ENCODE measurements around the gene KLHL22.
"Not testable (repeated sequence)": the region's sequence is repeated elsewhere in the genome, so short reads cannot be mapped to it uniquely, and the experiment has no call there.

Gene KLHL22

DNA sequence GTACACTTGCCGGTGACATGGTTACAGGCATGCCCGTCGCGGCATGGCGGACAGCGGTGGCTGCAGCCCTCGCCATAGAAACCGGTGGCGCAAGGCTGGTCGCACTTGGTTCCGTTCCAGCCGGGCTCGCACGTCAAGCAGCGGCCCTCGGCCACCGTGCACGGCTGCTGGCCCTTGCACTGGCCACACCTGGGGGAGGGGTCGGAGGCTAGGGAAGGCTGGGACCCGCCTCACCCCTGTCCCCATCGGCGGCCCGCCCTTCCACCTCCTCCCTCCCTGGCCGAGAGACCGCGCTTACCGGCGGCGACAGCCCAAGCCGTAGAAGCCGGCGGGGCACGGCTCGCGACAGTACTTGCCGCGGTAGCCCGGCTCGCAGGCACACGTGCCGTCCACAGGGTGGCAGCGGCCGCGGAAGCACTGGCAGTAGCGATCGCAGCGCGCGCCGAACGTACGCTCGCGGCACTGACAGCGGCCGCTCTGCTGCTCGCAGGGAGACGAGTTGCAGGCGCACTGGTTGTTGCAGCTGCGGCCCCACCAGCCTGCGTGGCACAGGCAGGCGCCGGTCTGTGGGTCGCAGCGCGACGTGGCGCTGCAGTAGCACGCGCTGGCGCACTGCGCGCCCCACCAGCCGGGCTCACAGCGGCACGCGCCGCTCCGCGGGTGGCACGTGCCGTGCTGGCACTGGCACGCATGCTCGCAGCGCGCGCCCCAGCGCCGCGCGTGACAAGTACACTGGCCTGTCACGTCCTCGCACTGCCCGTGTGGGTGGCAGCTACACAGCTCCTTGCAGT, 64.7 kb downstream of the KLHL22 start:
- DNase-seq, result peak; percentile 33 to 64

DNA sequence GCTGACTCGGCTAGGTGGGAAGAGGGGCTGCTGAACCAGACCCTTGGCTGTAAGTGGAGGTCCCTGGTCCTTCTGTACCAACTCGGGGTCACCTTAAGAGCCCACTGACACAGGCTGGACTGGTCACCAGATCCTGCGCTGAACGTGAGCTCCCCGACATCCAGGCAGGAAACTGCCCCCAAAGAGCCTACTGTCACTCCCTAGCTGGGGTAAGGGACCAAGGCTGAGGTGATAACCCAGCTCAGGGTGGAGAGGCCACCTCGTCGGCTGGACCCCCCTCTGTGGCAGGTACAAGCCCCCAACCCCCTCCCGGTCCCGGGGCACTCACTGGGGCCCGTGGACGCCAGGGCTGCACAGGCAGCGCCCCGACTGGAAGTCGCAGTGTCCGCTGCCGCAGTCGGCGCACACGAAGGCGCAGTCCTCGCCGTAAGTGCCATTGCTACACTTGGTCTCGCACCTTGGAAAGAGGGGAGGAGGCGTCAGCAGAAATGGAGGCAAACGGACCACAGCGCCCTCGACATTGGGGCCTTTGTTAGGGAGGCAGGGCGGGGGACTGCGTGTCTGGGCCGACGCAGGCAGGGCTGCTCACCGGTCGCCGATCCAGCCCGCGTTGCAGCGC, 65.4 kb downstream of the KLHL22 start:
- no peak for DNase-seq

DNA sequence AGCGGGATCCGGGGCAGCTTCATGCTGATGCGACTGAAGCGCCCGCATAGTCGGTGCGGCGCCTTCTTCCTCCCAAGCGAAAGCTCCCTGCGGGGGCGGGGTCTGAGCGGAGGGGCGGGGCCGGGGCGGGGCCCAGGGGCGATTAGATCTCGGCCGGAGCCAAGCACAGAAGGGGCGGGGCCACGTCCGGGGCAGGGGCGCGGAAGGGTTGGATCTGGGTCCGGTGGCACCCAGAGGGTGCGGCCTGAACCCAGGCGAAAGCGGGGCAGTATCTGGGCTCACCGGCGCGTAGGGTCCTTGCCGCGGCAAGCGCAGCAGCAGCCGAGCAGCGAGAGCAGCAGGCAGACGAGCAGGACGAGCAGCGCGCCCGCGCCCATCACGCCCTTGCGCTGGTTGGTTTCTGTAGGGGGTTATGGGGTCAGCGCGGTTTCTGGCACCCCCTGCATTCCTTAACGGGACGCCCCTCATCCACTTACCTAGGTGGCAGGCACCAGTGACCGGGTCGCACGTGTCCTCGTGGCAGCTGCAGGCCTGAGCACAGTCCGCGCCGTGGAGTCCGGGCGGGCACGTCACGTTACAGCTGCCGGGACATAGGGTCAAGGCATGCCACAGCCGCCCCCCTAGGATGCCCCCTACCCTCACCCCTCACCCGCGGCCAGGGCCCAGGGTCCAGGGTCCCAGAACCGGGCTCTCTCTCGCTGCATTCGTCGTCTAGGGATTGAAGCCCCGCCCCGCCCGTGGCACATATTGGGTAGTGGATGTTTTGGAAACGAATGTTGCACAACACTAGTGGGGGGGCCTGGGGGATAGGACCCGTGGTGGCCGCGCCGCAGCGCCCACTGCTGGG, 66.1 kb downstream of the KLHL22 start:
- no peak for DNase-seq

DNA sequence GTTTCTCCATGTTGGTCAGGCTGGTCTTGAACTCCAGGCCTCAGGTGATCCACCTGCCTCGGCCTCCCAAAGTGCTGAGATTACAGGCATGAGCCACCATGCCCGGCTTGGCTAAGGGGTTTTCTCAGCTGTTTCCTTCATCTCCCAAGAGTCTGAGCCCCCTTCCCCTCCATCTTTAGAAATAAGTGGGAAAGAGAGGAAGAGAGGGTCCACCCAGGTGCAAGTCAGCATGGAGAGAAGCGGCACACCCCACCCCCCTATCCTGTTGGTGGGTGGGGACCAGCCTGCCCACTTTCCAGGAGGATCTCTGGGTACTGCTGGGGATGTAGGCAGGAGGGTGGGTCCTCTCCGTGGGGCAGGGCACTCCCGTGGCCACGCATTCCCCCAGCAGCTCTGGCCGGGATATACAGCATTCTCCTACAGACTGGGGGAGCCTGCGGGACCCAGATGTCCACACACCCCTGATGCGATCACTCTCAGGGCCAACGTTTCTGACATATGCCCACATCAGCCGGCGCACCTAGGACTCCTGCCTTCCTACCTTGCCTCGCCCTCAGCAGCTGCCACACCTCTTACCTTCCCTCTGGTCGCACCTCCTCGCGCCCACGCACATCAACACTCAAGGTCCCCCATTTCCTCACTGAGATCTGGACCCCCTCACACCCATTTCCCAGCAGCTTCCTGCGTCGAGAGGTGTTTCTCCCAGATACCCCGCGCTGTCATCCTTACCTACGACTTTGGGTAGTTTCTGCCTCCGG, 66.9 kb downstream of the KLHL22 start:
- no peak for DNase-seq

DNA sequence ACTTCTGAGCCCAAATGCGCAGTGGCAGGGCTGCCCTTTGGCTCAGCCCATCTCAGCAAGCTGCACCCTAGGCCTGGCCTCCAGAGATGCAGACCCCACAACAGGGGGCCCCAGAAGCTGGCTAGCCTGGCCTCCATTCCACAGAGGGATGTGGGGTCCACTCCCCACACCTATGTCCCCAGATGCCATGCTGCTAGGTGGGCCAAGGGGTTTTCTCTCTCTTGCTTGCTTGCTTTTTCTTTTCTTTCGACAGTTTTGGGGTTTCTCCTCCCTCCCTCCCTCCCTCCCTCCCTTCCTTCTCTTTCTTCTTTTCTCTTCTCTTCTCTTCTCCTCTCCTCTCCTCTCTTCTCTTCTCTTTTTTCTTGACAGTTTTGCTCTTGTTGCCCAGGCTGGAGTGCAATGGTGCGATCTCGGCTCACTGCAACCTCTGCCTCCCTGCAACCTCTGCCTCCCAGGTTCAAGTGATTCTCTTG, 67.6 kb downstream of the KLHL22 start:
- no peak for DNase-seq

DNA sequence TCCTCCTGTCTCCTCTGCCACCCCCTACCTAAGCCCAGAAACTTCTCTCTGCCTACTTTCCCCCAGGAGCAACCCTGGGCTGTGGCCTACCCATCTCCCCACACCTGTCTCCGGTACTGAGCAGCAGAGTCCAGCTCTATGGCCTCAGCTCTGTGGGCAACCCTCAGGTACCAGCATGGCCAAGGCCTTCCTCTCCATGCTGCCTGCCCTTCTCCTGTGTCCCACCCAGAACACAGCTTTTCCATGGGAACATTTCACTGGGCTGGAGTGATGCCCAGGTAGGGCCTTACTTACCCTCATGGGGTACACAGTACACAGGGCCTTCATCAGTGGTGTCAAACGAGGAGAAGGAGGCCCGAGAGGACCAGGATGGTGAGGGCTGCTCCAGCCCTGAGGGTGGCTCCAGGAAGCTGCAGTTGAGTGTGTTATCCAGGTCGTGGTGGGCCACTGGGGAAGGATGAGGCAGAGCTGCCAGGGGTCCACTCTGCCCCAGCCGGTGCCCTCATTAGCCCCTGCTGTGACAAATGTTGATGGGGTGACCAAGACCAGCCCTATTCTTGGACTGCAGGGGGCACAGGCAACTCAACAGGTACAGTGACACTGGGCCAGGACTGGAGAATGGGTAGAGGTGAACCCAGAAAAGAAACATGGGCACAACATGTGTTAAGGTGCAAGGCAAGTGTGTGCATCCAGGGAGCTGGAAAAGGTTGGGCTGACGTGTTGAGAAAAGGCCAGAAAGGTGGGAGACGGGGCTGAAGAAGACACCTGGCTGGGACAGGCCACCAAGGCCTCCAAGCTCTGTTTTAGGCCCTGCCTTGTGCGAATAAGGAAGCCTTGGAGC, 68.3 kb downstream of the KLHL22 start:
- DNase-seq, result no peak

DNA sequence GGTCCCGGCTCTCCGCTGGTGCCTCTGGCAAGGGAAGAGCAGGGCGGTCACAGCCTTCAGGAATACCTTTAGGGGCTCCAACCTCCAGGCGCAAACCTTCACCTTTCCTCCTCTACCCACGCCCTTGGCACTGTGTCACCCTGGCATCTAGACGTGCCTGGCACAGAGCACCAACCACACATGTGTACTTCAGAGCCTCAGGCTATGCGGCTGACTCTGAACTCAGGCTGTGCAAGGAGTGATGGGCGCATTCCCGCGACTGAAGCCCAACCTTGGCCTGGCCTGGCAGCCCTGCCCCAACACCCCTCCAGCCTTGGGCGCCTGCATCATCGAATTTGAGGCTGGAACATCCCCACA, 69.4 kb downstream of the KLHL22 start:
- DNase-seq, result no peak

DNA sequence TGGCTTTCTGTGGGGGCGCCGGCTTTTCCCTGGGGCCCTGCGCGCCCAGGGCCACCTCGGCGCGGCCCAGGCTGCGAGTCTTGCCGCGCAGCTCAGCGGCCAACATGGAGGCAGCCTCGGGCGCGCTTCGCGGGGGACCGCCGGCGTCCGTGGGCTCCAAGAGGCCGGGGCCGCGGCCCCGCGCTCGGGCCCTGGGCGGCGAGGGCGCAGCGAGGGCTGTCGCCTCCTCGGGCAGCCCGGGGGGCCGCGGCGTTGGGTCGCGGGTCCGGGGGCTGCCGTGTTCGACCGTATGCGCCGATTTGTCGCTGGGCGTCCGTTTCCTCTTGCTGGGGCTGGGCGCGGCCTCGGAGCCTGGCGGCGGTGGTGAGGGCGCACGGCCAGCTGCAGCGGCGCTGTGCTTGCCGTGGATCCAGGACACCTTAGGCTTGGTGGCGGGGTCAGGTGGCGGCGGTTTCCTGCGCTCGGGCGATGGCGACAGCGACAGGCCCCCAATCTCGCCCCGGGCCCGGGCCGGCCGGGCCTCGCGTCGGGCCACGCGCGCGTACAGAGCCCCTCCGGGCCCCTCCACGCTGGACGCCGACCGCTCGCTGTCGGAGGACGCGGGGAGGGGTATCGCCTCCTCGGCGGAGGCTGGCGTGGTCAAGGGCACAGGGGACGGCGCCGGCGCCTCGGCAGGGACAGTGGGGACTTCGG, 69.9 kb downstream of the KLHL22 start:
- no peak for DNase-seq

DNA sequence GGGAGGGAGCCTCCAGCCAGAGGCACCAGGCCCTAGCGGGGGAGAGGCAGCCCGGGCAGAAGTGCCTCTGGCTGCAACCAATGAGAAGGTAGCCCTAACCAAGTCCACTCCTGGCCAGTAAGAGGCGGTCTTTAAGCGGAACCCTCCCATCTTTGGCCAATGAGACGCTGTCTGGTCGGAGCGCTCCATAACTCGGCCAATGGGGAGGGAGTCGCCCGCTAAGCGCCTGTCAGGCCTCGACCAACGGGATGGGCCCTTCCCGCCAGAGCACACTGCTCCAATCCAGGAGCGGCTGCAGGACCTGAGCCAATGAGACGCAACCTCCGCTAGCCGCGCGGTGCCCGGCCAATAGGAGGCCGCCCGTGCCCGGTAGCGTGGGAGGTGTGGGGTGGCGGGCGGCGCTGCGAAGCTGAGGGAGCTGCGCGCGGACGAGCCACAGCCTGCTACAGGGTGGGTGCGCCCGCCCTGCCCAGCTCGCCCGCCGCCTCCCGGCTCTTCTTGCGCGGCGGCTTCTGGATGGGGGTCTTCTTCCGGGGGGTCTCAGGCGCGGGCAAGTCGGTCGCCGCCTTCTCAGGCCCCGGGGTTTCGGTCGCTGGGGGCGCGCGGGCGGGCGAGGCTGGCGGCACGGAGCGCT, 70.5 kb downstream of the KLHL22 start:
- no peak for DNase-seq

DNA sequence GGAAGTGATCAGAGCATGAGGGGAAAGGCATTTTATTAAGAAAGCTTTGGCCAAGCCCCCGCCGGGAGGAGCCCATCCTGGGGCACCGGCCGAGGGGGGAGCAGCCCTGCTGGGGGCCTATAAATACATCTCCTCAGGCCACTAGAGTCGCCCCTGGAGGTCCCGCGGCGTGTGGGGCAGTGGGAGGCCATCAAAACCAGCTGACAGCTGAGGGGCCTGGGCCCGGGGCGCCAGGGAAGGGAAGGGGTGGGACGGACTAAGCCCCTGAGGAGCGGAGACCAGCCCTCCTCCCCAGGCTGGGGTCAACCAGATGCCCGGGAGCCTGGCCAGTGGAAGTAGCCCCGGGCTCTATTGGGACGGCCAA, 71.0 kb downstream of the KLHL22 start:
- no peak for DNase-seq

DNA sequence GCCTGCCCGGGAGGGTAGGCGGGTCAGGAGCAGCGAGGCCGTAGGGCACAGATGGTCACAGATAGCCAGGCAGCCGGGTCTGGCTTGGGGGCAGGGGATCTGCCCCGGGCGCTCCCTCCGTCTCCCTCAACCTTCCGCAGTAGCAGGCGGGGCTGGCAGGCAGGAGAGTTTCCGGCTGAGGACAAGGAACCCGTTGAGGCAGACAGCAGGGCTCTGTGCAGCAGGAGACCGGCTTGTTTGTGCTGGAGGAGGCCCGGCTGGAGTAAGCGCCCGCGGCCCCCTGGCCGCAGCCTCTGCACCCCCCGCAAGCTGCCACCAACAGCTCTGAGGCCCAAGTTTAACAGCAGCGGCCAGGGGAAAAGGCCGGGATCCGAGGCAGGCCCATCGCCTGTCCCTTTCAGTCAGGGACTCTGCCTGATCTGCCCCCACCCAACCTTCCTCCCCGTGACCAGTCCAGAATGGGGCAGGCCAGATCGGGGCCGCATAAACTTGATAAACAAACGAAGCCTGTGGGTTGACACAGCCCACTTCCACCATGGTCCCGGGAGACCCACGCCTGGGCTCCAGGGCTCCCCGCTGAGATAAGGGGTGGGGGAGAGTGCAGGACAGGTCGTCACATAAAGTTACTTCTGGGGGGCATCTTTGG, 71.6 kb downstream of the KLHL22 start:
- DNase-seq, result no peak

DNA sequence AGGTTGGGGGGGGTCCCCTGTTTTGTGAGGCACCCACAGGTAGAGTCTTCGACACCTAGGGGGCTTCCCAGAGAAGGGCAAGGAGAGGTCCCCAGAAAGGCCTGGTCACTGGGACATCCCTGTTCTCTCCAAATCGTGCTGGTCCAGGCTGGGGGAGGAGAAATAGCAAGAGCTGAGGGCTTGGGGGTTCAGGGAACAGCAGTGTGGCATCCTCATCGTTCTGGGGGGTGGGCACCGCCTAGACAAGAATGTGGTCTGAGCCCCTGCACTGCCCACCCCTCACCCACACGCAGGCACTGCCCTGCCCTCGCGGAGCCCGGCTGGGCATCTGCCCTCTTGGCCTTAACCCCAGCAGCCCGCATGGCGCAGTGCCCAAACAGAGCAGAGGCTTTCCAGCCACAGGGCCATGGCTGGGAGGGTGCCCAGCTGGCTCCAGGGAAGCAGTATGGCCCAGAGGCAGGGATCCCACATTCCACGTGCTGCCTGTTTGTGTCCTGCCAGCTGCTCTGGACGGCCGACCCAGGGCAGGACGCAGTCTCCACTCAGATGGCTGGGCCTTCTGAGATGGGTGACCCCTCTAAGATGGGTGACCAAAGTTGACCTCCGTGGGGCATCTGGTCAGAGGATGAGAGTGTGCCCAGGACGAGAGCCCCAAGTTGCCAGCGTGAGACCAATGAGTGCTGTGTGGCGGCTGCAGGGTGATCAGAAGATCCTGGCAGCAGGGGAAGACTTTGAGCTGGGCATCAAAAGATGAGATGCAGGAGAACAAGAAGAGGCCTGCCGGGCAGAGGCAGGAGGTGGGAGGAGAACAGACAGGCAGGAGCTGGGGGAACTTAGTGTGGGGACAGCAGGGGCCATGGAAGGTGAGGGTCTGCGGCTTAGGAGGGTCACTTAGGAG, 72.3 kb downstream of the KLHL22 start:
- DNase-seq, result no peak

DNA sequence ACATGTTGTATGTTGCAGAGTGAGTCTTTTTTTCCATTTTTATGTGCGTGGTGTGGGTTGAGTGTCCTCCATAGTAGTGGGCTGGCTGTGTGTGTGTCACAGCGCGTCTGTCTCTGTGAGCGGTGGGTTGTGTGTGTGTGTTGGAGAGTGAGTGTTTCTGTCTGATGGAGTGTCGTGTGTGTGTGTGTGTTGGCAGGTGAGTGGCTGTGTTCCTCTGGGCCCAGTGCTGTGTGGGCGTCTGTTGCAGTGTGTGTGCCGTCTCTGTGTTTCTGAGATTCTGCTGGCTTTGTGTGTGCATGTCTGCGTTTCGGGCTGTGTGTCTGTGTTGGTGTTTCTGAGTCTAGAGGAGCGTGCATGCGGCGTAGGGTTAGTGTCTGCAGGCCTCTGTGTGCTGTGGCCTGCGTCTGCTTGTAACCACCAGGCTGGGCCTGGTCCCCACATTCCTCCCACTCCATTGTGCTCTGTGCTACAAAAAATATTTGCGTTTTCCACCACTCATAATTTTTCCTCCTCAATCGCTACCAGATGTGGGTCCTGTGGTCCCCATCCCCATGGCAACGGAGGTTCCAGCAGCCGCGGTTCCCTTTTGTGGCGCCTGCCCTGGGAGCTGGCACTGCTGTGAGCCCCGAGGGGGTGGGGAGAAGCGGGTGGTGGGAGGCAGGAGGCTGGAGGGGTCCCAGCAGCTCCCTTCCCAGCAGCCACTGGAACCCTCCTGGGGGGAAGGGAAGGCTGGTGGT, 73.2 kb downstream of the KLHL22 start:
- DNase-seq, result peak in 1 of 2 experiments; percentile 18

DNA sequence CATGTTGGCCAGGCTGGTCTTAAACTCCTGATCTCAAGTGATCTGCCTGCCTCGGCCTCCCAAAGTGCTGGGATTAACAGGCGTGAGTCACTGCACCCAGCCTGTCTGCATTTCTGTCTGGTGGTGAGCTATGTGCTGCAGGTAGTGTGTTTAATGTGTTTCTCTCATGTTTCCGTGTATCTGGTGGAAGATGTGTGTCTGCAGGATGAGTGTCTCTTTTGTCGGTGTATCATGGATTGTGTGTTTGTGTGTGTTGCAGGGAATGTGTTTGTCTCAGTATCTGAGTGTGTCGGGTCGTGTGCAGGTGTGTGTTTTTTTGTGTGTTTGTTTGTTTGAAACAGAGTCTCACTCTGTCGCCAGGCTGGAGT, 74.1 kb downstream of the KLHL22 start:
- no peak for DNase-seq

DNA sequence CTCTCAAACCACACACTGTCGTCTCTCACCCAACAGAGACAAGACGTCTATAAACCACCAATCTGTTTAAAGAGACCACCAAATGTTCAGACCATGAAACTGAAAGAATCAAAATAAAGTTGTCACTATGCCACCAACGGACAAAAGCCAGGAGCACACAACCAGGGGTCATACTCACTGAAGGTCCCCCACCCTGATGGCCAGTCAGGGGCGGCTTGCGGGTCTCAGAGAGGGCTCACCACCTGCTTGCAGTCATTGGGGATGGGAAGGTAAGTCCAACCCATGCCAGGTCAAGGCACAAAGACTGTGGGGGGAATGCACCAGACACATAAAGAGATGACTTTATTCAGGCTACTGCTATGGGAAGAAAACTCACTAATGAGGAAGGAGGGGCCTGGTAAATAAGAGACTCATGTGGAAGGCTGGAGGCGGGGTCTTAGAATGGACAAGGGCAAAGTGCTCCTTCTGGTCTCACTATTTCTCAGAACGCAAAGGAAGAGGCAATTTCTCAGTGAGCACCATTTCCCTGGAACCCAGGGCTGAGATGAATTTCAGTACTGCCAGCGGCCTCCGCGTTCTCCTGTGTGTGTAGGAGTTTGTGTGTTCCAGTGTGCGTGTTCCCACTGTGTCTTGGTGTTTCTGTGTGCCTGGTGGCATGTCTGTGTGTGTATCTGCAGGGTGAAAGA, 75.3 kb downstream of the KLHL22 start:
- no peak for DNase-seq

DNA sequence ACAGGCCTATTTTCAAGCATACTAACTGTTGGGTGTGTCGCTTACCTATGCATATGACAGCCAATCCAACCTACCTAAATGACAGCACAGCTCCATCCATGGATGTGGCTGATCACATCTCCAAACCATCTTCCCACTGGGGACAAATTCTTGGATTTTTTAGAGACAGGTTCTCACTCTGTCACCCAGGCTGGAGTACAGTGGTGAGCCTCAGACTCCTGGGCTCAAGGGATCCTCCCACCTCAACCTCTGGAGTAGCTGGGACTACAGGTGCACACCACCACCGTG, 76.0 kb downstream of the KLHL22 start:
- no peak for DNase-seq

DNA sequence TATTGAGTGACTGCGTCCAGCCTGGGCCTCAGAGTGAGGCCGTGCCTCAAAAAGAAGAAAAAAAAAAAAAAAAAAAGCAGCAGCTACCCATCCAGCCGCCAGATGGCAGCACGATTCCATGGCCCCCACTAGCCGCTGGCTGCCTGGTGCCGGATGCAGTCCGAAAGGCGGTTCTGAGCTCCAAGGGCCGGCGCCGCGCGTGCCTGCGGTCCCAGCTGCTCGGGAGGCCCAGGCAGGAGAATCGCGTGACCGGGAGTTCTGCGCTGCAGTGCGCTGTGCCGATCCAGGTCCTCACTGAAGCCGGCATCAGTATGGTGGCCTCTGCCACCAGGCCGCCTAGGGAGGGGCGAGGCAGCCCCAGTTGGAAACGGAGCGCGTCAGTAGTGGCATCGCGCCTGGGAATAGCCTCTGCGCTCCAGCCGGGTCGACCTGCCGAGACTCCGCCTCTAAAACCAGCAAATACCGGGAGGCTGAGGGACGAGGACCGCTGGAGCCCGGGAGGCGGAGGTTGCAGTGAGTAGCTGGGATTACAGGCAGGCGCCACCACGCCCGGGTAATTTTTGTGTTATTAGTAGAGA, 77.3 kb downstream of the KLHL22 start:
- DNase-seq, result peak; percentile 54 to 61

DNA sequence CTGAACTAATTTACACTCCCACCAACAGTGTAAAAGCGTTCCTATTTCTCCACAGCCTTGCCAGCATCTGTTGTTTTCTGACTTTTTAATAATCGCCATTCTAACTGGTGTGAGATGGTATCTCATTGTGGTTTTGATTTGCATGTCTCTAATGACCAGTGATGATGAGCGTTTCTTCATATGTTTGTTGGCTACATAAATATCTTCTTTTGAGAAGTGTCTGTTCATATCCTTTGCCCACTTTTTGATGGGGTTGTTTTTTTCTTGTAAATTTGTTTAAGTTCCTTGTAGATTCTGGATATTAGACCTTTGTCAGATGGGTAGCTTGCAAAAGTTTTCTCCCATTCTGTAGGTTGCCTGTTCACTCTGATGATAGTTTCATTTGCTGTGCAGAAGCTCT, 79.9 kb downstream of the KLHL22 start:
- not testable (repeated sequence) for DNase-seq
